ENCODE results near the gene USP15. TPM values are rescaled to one million over a fixed set of nuclear protein-coding genes. Genes with fewer than 3 reads are reported as not detected.
"Not testable (repeated sequence)": the region's sequence is repeated elsewhere in the genome, so short reads cannot be mapped to it uniquely, and the experiment has no call there.

USP15 gene
- total RNA-seq, 3 donors from 2014 or later, result 62.5 to 78.3 (median 64.3) TPM

- DNase-seq; H3K4me1 ChIP-seq (ENCODE audit: low read depth); H3K4me3 ChIP-seq; H3K36me3 ChIP-seq (ENCODE audit: low read depth); intact Hi-C loops (cut with DNase I, micrococcal nuclease); ATAC-seq; H3K9me3 ChIP-seq: not testable (repeated sequence)
These were observed 108.4 kb downstream of the USP15 start for GRCh38 chr12:62368430-62369223.

DNA sequence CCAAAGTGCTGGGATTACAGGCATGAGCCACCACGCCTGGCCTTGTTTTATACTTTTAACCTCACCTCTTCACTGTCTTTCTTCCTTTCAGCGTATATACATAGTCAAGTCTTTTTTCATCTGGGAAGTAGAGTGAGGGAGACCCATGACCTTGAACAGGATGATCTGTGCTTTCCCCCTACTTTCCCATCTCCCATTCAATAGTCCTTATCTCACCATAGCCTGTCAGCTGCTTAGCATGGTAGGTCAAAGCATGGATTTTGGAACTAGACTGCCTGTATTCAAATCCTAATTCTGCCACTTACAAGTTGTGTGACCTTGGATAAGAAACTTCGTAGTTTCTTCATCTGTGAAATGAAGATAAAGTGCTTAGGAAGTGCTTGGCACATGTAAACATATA, 110.0 kb downstream of the USP15 start:
- Histone ChIP-seq H3K4me1 (ENCODE audit: low read depth) (no peaks in the 10 kb centered on the region), H3K9me3 (no peaks in the 10 kb centered on the region), H3K36me3 (ENCODE audit: low read depth) (no peaks in the 10 kb centered on the region), H3K4me3 (no peak overlapping the region)
- intact Hi-C loops (cut with DNase I, micrococcal nuclease), result no loop called here
- ATAC-seq (no peak), DNase-seq (no peak)
- TF ChIP-seq, protein P1, sequence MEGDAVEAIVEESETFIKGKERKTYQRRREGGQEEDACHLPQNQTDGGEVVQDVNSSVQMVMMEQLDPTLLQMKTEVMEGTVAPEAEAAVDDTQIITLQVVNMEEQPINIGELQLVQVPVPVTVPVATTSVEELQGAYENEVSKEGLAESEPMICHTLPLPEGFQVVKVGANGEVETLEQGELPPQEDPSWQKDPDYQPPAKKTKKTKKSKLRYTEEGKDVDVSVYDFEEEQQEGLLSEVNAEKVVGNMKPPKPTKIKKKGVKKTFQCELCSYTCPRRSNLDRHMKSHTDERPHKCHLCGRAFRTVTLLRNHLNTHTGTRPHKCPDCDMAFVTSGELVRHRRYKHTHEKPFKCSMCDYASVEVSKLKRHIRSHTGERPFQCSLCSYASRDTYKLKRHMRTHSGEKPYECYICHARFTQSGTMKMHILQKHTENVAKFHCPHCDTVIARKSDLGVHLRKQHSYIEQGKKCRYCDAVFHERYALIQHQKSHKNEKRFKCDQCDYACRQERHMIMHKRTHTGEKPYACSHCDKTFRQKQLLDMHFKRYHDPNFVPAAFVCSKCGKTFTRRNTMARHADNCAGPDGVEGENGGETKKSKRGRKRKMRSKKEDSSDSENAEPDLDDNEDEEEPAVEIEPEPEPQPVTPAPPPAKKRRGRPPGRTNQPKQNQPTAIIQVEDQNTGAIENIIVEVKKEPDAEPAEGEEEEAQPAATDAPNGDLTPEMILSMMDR (IDR thresholded peaks at IDR 0.05), result no peak

GRCh38 chr12:62371661-62372060, 111.5 kb downstream of the USP15 start:
- ATAC-seq, result no peak
- TF ChIP-seq, protein P1 (IDR thresholded peaks at IDR 0.05), result no peak

GRCh38 chr12:62372134-62372533, 111.9 kb downstream of the USP15 start:
- intact Hi-C loops (cut with DNase I, micrococcal nuclease), result no loop called here
- Histone ChIP-seq H3K9me3 (no peaks in the 10 kb centered on the region), H3K4me3 (no peak overlapping the region), H3K36me3 (ENCODE audit: low read depth) (no peaks in the 10 kb centered on the region), H3K4me1 (ENCODE audit: low read depth) (no peaks in the 10 kb centered on the region)
- ATAC-seq (no peak), DNase-seq (no peak)
- TF ChIP-seq, protein P1 (IDR thresholded peaks at IDR 0.05), result no peak

More at GRCh38 chr12:62371661-62372060, 111.5 kb downstream of the USP15 start:
- DNase-seq, result no peak
- Histone ChIP-seq H3K9me3 (no peaks in the 10 kb centered on the region), H3K36me3 (ENCODE audit: low read depth) (no peaks in the 10 kb centered on the region), H3K4me1 (ENCODE audit: low read depth) (no peaks in the 10 kb centered on the region), H3K4me3 (no peak overlapping the region)
- intact Hi-C loops (cut with DNase I, micrococcal nuclease), result no loop called here

DNA sequence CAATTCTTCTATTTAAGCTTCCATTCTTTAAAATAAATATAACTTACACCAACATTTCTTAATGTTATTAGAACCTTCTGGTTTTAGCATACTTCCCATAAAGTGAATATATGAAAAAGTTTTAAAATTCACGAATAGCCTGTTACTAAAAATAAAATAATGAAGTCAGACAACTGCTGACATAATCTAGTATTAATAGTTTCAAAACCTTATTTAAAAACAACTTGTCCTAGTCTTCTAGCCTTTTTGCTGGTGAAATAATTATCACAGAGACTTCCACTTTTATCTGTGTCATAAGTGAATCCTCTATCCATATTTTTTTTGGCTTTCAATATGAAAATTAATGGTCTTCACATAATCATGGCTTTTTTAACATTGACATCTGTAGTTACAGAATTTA, 112.6 kb downstream of the USP15 start:
- H3K36me3 ChIP-seq (ENCODE audit: low read depth), result no peaks in the 10 kb centered on the region
- H3K9me3 ChIP-seq, result no peaks in the 10 kb centered on the region
- no peak overlapping the region for H3K4me3 ChIP-seq
- ATAC-seq (no peak), DNase-seq (no peak)
- intact Hi-C loops (cut with DNase I, micrococcal nuclease), result no loop called here
- TF ChIP-seq, protein P1 (IDR thresholded peaks at IDR 0.05), result no peak
- no peaks in the 10 kb centered on the region for H3K4me1 ChIP-seq (ENCODE audit: low read depth)

GRCh38 chr12:62375603-62376002, 115.4 kb downstream of the USP15 start:
- Histone ChIP-seq H3K9me3 (no peaks in the 10 kb centered on the region), H3K4me3 (no peak overlapping the region), H3K4me1 (ENCODE audit: low read depth) (no peaks in the 10 kb centered on the region), H3K36me3 (ENCODE audit: low read depth) (no peaks in the 10 kb centered on the region)
- intact Hi-C loops (cut with DNase I, micrococcal nuclease), result no loop called here
- TF ChIP-seq, protein P1 (IDR thresholded peaks at IDR 0.05), result no peak
- ATAC-seq (no peak), DNase-seq (no peak)

All from mucosa of descending colon (tissue), 3 donors.